DMS114 treated with DMSO at 0.1 percent for 48 hours (cell line): Measurements from ENCODE around the gene CHCHD1.
"Not testable (repeated sequence)": the region's sequence is repeated elsewhere in the genome, so short reads cannot be mapped to it uniquely, and the experiment has no call there.

Experiments used
- DNase-seq: peaks from one replicate; lab custom pipeline; 2025; ENCODE audit not compliant: unreplicated experiment; lab: John Stamatoyannopoulos, UW

Gene CHCHD1

DNA sequence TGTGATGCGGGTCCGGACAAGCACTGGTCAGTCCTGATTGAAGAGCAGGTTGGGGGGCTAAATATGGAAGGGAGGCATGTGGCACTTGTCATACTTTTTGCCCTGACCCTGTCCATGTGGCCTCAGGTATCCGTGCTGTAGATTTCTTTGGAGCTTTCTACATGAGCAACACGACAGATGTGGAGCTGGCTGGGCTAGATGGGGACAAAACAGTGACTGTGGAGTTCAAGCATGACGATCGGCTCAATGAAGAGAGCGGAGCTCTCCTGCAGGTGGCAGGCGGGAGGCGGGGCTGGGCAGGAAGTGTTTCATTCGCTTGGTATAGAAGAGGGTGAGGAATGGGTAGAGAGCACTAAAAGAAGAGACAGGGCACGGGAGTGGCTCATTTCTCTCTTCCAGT is 13.0 kb upstream of the CHCHD1 start:
- no peak for DNase-seq

GRCh38 chr10:73769396-73769795 is 12.5 kb upstream of the CHCHD1 start:
- DNase-seq: no peak

- DNase-seq: peak; percentile 68
Measured at GRCh38 chr10:73771722-73772280, 10.0 kb upstream of the CHCHD1 start.

GRCh38 chr10:73772281-73773151 is 9.3 kb upstream of the CHCHD1 start:
- peak; percentile 78 for DNase-seq

DNA sequence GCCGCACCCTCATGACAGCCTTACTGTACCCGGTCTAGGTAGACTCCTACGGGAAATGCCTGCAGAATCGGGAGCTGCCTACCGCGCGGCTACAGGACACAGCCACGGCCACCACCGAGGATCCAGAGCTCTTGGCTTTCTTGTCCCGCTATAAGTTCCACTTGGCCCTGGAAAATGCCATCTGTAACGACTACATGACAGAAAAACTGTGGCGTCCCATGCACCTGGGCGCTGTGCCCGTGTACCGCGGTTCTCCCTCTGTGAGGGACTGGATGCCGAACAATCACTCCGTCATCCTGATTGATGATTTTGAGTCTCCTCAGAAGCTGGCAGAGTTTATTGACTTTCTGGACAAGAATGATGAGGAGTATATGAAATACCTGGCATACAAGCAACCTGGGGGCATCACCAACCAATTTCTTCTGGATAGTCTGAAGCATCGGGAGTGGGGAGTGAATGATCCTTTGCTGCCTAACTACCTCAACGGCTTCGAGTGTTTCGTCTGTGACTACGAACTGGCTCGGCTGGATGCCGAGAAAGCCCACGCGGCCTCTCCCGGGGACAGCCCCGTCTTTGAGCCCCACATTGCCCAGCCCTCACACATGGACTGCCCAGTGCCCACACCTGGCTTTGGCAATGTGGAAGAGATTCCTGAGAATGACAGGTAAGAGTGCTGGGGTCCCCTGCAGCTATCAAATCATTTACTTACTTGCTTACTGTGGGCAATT is 8.5 kb upstream of the CHCHD1 start:
- DNase-seq: no peak

- DNase-seq: peak; percentile 29
Measured at GRCh38 chr10:73774637-73775036, 7.2 kb upstream of the CHCHD1 start.

GRCh38 chr10:73779018-73779417 is 2.8 kb upstream of the CHCHD1 start:
- DNase-seq: no peak

DNA sequence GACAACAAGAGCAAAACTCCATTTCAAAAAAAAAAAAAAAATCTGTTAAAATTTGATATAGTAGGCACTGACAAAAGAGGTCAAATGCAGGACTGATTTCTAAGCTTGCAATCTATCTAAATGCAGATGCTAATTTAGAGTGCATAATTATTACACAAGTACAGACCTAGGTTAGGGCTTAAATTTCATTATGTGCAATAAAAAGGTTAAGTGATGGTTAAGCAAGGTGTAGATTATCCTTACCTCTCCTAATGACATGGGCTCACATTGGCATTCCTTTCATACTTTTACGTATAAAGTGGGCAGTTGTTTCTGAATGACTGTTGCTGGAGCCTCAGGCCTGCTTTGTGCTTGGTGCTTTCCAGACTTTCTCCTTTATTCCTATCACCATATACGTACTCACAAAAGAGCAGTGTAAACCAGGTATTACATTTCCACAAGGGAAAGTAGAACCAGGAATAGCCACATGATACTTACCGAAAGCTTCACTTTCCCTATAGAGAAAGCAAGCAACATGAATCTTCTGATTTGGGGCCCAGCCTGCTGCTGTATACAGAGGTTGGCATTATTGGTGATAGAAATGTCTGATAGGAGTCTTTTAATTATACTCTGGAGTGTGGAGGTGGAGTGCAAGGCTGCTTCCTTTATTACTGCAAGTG is 2.2 kb upstream of the CHCHD1 start:
- DNase-seq: no peak

GRCh38 chr10:73780301-73780700 is 1.5 kb upstream of the CHCHD1 start:
- DNase-seq: no peak

DNA sequence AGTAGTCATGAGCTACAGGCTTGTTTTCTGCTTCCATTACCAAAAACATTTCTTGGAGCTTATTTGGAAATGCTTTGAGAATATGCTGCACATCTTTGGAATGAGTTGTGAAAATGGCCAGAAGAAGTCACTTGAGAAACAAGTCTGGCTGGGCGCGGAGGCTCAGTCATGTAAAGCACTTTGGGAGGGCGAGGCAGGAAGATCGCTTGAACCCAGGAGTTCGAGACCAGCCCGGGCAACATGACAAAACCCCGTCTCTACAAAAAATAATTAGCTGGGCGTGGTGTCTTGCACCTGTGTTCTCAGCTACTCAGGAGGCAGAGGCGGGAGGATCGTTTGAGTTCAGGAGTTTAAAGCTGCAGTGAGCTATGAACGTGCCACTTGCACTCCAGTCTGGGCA is 882 bp upstream of the CHCHD1 start:
- no peak for DNase-seq

DNA sequence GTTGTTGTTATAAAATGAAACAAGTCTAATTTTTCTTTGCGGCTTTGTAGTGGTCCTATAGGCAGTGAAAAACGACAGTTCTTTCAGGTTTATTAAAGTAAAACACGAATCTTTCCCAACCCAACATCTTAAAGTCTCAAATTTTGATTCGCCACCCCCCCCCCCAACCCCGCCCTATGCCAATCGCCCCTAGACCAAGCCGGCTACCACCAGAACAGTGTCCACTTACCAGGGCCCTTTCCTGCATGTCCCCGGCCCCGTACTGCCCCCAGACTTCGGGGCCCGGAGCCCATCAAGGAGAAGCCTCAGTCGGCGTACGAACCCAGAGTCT is 335 bp upstream of the CHCHD1 start:
- DNase-seq: no peak

GRCh38 chr10:73782749-73783085 is 869 bp downstream of the CHCHD1 start:
- DNase-seq: no peak

GRCh38 chr10:73785211-73785720 is 3.4 kb downstream of the CHCHD1 start, which contains the start of gene ZSWIM8:
Gene ZSWIM8, plus strand, starts transcription at chr10:73785606. Its CDS starts 273 bp downstream, at chr10:73785879.
- DNase-seq: peak; percentile 96

- no peak for DNase-seq
Measured at GRCh38 chr10:73785721-73786511, 4.1 kb downstream of the CHCHD1 start.

GRCh38 chr10:73786512-73786885 is 4.7 kb downstream of the CHCHD1 start:
- no peak for DNase-seq

DNA sequence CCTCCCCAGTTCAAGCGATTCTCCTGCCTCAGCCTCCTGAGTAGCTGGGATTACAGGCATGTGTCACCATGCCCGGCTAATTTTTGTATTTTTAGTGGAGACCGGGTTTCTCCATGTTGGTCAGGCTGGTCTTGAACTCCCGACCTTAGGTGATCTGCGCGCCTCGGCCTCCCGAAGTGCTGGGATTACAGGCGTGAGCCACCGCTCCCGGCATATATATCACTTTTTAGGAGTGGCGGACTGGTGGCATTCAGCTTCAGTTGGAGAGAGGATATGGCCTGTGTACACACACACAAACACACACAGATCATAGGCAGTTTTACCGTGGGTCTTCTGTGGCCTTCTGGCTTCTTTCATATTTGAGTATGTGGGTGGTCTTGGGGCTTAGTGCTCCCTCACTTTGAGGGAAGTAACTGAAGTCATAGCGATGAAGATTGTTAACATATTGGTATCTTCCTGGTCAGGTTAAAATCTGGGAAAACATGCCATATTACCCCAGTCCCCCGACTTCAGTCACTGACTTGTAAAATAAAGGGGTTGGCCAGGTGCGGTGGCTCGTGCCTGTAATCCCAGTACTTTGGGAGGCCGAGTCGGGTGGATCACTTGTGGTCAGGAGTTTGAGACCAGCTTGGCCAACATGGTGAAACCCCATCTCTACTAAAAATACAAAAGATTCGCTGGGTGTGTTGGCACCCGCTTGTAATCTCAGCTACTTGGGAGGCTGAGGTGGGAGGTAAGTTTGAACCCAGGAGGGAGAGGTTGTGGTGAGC is 5.4 kb downstream of the CHCHD1 start:
- DNase-seq: not testable (repeated sequence)

DNA sequence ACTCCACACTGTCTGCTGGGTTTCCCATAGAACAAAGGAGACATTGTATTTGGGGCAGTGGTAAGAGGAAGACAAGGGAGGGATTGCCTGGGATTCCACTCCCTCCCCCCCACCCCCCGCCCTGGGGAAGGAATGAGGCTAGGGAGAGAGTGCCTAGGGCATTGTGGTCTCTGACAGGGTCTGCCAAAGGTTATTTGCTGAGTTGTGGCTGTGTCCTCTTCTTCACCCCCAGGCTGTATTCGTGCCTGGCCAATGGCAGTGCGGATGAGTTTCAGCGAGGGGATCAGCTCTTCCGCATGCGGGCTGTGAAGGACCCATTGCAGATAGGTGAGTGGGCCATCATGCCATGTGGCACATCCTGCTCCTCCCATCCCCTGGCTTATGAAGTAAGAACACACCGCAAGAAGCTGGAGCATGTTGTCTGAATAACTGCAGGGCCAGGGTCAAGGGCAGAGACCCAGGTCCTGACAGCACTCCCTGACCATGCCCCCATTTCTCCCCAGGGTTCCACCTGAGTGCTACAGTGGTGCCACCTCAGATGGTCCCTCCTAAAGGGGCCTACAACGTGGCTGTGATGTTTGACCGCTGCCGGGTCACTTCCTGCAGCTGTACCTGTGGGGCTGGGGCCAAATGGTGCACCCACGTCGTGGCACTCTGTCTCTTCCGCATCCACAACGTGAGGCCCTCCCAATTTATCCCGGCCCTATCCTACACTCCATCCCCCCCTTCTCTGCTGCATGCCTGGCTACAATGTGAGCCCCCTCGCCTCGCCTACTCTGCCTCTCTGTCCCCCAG is 7.2 kb downstream of the CHCHD1 start:
- DNase-seq: no peak

- no peak for DNase-seq
Measured at GRCh38 chr10:73789659-73790055, 7.8 kb downstream of the CHCHD1 start.
